ENCODE results near the gene EIF2B2. TPM values are rescaled to one million over a fixed set of nuclear protein-coding genes. Genes with fewer than 3 reads are reported as not detected.

The EIF2B2 gene
- total and polyA plus RNA-seq, 9 of the 15 experiments (the other 6 are each of a cell fraction or from before 2014, with no cell fraction given): 10.6 to 94.1 (median 38.9) TPM

GRCh38 chr14:75002392-75003249 is at the start of gene EIF2B2 (continued):
- TF ChIP-seq ZNF318 (IDR thresholded peaks at IDR 0.05; ENCODE audit: borderline replicate concordance in 1 of 2, low read depth in 1 of 2) (no peak), HOXB6 (CRISPR knock-in tag; IDR thresholded peaks at IDR 0.05; ENCODE audit: borderline replicate concordance) (no peak), ETV5 (CRISPR knock-in tag; IDR thresholded peaks at IDR 0.05; ENCODE audit: low read depth) (peak; percentile 86), LEF1 (IDR thresholded peaks at IDR 0.05) (no peak), PRDM10 (IDR thresholded peaks at IDR 0.05; ENCODE audit: partially characterized antibody) (peak; percentile 59), ID3 (CRISPR knock-in tag; IDR thresholded peaks at IDR 0.05) (no peak), ID3 (tag; IDR thresholded peaks at IDR 0.05) (no peak), MCM5 (IDR thresholded peaks at IDR 0.05; ENCODE audit: low read depth) (no peak), AFF4 (CRISPR knock-in tag; IDR thresholded peaks at IDR 0.05) (no peak)
